GM18867 (cell line): ENCODE results near the gene MEP1A.
A peak's percentile ranks its signal among the peaks of the same experiment; 100 is the strongest.
"Not testable (repeated sequence)": the region's sequence is repeated elsewhere in the genome, so short reads cannot be mapped to it uniquely, and the experiment has no call there.

Experiments used
- ATAC-seq: cut with Tn5 transposase; IDR thresholded peaks from one replicate; pipeline ENCODE4 v1.9.1; 2021; ENCODE audit warnings: mild to moderate bottlenecking, moderate library complexity; ENCODE audit not compliant: unreplicated experiment

The MEP1A gene

DNA sequence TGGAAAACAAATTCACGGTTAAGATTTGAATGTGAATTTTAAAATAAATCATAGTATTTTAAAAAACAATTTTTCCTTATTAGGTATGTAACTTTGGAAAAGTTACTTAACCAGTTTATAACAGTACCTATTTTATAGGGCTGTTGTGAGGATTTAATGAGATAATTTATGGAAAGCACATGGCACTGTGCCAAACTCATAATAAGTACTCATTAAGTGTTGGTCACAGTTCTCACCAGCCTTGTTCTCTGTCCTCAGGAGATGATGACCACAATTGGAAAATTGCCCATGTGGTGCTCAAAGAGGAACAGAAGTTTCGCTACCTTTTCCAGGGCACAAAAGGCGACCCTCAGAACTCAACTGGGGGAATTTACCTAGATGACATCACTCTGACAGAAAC is 39.6 kb downstream of the MEP1A start:
- ATAC-seq: no peak

- not testable (repeated sequence) for ATAC-seq
These were observed 41.2 kb downstream of the MEP1A start for GRCh38 chr6:46834257-46834916.

GRCh38 chr6:46834991-46835390 is 41.8 kb downstream of the MEP1A start:
- not testable (repeated sequence) for ATAC-seq

GRCh38 chr6:46838033-46838432 is 44.8 kb downstream of the MEP1A start:
- ATAC-seq: no peak

DNA sequence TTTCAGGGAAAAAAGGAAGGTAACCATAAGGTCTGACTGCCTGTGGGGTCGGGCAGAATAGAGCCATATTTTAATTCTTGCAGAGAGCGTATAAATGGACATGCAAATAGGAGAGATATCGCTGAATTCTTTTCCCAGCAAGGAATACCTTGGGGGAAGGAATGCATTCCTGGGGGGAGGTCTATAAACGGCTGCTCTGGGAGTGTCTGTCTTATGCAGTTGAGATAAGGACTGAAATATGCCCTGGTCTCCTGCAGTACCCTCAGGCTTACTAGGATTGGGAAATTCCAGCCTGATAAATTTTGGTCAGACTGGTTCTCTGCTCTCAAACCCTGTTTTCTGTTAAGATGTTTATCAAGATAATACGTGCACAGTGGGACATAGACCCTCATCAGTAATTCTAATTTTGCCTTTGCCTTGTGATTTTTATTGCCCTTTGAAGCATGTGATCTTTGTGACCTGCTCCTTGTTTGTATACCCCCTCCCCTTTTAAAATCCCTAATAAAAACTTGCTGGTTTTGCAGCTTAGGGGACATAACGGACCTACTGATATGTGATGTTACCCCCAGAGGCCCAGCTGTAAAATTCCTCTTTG is 49.2 kb downstream of the MEP1A start:
- not testable (repeated sequence) for ATAC-seq

DNA sequence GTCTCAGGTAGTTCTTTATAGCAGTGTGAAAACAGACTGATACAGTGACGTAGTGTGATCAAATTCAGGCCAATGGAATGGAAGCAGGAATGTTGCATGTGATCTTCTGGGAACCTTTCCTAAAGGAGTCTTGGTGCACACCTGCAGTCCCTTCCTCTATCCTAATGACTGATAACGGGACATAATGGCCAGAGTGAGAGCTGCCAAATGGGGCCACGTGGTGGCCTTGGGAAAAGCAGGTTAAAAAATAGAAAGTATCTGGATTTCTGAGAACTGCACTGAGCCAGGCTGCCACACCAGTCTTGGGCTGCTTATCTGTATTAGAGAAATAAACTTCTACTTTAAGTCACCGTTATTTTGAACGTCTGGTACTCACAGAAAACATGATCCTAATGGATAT is 51.9 kb downstream of the MEP1A start:
- ATAC-seq: no peak

DNA sequence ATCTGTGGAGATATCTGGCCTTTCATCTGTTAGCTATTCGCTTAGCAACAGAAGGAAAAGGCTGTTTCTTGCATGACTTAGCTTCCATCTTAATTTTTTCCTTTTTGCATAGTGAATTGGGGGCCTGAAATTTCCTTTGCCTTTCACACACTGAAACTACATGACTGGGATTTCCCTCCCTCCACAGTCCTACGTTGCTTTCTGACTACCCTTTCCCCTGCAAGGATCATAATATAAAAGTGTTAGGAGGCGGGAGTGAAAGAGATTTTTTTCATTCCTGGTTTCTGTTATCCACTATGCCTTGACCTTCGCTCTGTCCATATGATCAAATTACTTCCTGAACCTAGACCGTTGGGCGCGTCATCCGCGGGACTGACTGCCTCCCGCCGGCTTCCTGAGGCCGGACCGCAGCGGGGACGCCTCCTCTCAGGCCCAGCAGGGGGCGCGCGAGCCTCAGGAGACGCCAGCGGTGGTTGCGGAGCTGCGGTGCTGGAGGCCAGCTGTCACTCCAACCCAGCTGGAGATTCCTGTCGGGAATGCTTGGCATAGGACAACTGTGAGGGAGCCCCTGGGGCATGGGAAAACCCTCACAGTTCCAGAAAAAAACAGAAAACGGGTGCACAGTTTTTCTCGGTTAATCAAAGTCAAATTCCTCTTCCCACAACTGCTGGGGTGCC is 55.6 kb downstream of the MEP1A start:
- peak; percentile 95 for ATAC-seq

DNA sequence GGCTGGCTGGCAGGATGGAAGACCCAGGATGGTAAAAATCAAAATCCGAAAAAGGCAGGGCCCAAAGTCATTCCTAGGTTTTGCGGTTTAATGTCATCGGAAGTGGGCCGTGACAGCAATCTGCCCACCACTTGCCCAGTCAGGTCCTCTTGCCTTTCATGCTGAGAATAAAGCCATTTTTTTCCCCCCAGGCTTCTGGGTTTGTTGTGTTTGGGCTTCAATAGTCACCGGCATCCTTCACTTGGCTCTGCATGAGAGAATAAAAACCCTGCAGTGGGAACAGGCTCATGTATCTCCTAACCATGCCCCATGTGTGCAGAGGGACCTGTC is 56.1 kb downstream of the MEP1A start:
- no peak for ATAC-seq

- no peak for ATAC-seq
These were observed 57.6 kb downstream of the MEP1A start for GRCh38 chr6:46850792-46851191.

DNA sequence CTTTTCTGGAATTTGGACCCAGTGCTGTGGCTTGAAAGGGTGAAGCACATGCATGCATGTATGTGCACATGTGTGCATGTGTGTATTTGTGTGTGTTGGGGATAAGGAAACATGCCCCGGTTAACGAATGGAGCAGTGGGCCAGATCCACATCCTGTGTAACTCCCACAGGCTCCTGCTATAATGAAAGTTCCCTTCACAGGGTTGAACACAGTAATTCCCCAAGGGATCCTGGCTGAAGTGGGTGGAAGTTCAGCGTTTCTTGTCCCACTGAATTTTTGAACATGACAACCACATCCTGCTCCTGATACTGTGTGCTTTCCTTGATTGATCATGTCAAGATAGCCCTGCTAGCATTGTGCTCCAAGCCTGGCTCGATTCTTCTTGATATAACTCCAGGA is 58.4 kb downstream of the MEP1A start:
- not testable (repeated sequence) for ATAC-seq

DNA sequence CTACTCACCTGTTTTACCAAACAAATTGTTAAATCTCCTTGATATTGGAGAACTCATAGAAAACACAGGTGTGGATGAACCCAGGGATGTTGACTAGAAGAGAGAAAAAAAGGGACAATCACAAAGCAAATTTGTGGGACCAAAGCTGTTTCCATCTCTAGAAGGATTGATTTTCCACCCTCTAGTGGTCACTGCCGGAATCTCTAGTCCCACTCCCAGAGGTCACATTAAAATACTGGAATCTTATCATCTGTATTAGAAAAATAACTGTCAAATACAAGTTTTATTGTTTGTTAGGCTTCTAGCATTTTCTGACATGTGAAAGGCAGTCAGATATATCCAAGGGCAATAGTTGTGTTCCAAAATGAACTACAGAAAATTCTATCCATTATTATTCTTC is 62.8 kb downstream of the MEP1A start:
- ATAC-seq: peak; percentile 75

GRCh38 chr6:46862381-46862780 is 69.2 kb downstream of the MEP1A start:
- ATAC-seq: no peak

- ATAC-seq: no peak
These were observed 70.6 kb downstream of the MEP1A start for GRCh38 chr6:46863791-46864190.

- no peak for ATAC-seq
These were observed 72.0 kb downstream of the MEP1A start for GRCh38 chr6:46865221-46865620.

DNA sequence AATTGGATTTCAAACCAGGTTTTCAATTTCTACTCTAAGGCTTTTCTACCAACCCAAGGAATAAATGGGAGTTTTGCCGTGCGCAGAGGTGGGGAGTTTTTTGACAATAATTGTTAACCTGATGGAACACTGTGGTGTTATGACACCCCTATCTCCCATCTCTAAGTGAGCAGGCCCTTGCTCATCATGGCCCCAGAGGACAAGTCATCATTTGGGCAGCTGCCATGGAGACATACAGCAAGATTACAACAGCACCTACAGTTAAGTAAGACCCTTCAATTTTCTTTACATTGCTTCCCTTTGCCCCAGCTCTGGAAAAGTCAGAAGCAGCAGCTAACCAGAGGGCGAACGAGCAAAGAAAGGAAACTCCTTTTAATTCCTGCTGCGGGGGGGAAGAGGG is 74.2 kb downstream of the MEP1A start:
- no peak for ATAC-seq

- ATAC-seq: no peak
These were observed 82.9 kb downstream of the MEP1A start for GRCh38 chr6:46876126-46876525.

DNA sequence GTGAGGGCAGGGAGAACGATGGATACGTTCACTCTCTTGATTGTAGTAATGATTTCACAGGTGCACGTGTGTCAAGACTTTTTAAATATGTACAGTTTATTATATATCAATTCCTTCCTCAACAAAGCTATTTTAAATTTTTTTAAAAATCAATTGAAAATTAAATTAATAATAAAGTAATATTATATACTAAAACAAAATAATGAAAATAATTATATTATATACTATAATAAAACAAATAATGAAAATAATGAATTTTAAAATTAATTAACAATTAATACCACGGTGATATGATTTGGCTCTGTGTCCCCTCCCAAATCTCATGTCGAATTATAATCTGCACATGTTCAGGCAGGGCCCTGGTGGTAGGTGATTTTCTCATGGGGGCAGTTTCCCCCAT is 85.8 kb downstream of the MEP1A start:
- ATAC-seq: no peak

GRCh38 chr6:46882645-46883044 is 89.5 kb downstream of the MEP1A start:
- ATAC-seq: no peak

- no peak for ATAC-seq
These were observed 94.8 kb downstream of the MEP1A start for GRCh38 chr6:46888031-46888430.

DNA sequence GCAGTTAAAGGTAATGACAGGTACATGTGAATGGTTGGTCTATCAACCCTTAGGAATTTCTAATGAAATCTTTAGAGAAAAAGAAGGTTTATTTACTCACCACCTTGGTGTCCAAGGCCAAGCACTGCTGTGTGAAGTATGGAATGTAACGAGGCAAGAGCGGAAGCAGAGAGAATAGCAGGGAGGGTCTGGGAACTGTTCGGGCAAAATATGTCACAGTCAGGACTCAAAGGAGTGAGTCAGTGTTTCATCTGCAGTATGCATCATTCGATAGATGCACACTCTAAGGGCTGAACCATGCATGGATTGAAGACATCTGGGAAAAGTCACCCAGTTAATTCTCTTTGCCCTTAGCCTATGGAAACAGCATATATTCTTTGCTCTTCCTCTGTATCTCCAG is 95.4 kb downstream of the MEP1A start:
- ATAC-seq: no peak
